B cell (primary cell): ENCODE results near the gene PON3. TPM values are rescaled to one million over a fixed set of nuclear protein-coding genes. Genes with fewer than 3 reads are reported as not detected.

Experiments used
- ATAC-seq: fragments of 200-7000 bp; cut with Tn5 transposase; one replicate; pipeline ENCODE4 v1.10.0; 2021; ENCODE audit warnings: low read depth, mild to moderate bottlenecking, moderate number of reproducible peaks, moderate library complexity
- CTCF ChIA-PET: fragments of 350-600 bp; sonication (Branson Sonifier 250); formaldehyde crosslinking; loops from one replicate; lab custom pipeline; 2021; ENCODE audit warnings: antibody characterized with exemption, inconsistent platforms; lab: Charles Lee
- POLR2A ChIA-PET: fragments of 350-600 bp; sonication (Branson Sonifier 250); formaldehyde crosslinking; loops from one replicate; lab custom pipeline; 2021; ENCODE audit warnings: antibody characterized with exemption; lab: Charles Lee
- DNase-seq: peaks from one replicate; pipeline ENCODE4 v3.0.0; 2013
- H2AFZ ChIP-seq: 2 replicates; pipeline ENCODE4 v1.6.1; 2012; ENCODE audit warnings: mild to moderate bottlenecking, low read depth, low read length; ENCODE audit not compliant: insufficient read depth, poor library complexity, severe bottlenecking
- H3K27ac ChIP-seq, 2 donors: 1 replicate in 1 of 2; 2 replicates in 1 of 2; pipeline ENCODE4 v1.5.1; 2012 to 2013; ENCODE audit warnings: low read length in 2 of 2, mild to moderate bottlenecking in 2 of 2, moderate library complexity in 1 of 2
- H3K27me3 ChIP-seq, 4 experiments: fragments of 200-600 bp in 1 of 4; sonication (generic) in 1 of 4; replicated peaks in 1 of 4; 1 replicate in 2 of 4; 2 replicates in 2 of 4; pipeline versions ENCODE4 v1.6.1 to v1.7.0; 2013 to 2016; ENCODE audit warnings: low read length in 3 of 4, mild to moderate bottlenecking in 2 of 4, mixed read lengths in 1 of 4, moderate library complexity in 1 of 4; ENCODE audit not compliant: insufficient read depth in 4 of 4, control insufficient read depth in 3 of 4; ENCODE audit errors: control extremely low read depth in 1 of 4
- H3K36me3 ChIP-seq, 2 experiments: replicated peaks in 1 of 2; 1 replicate in 1 of 2; 2 replicates in 1 of 2; pipeline versions ENCODE4 v1.6.1 to v1.7.1; 2013; ENCODE audit warnings: low read length in 1 of 2; ENCODE audit not compliant: insufficient read depth in 2 of 2, control insufficient read depth in 1 of 2; ENCODE audit errors: control extremely low read depth in 1 of 2, extremely low read depth in 1 of 2
- H3K4me1 ChIP-seq, 2 donors: fragments of 200-600 bp in 1 of 2; sonication (generic) in 1 of 2; 1 replicate in 1 of 2; 2 replicates in 1 of 2; pipeline versions ENCODE4 v1.5.1 to v1.6.1; 2013 to 2017; ENCODE audit warnings: low read length in 2 of 2; ENCODE audit not compliant: control insufficient read depth in 2 of 2, insufficient read depth in 2 of 2
- H3K4me2 ChIP-seq: replicated peaks from 2 replicates; pipeline ENCODE3; 2012; ENCODE audit warnings: mild to moderate bottlenecking, low read depth, low read length; ENCODE audit not compliant: poor library complexity, severe bottlenecking
- H3K4me3 ChIP-seq, 5 experiments: fragments of 200-600 bp in 1 of 5; sonication (generic) in 1 of 5; 1 replicate in 3 of 5; 2 replicates in 2 of 5; pipeline versions ENCODE4 v1.5.1 to v1.7.0; 2011 to 2016; ENCODE audit warnings: low read length in 4 of 5, mild to moderate bottlenecking in 4 of 5, low read depth in 2 of 5, control low read depth in 1 of 5, moderate library complexity in 1 of 5; ENCODE audit not compliant: insufficient read depth in 1 of 5; ENCODE audit errors: control extremely low read depth in 1 of 5, extremely low read depth in 1 of 5
- H3K79me2 ChIP-seq: fragments of 200-600 bp; sonication (generic); one replicate; pipeline ENCODE4 v1.6.0; 2016; ENCODE audit warnings: low read length; ENCODE audit not compliant: control insufficient read depth, insufficient read depth
- H3K9ac ChIP-seq: fragments of 200-600 bp; sonication (generic); 2 replicates; pipeline ENCODE4 v1.6.1; 2017; ENCODE audit warnings: mild to moderate bottlenecking, low read length, moderate library complexity
- H3K9me3 ChIP-seq, 3 donors: one replicate each; pipeline versions ENCODE4 v1.6.1 to v1.7.1; 2013; ENCODE audit warnings: low read length in 2 of 3; ENCODE audit not compliant: control insufficient read depth in 2 of 3, insufficient read depth in 1 of 3; ENCODE audit errors: control extremely low read depth in 1 of 3
- H4K20me1 ChIP-seq: 2 replicates; pipeline ENCODE4 v1.6.0; 2012; ENCODE audit warnings: mild to moderate bottlenecking, low read length; ENCODE audit not compliant: insufficient read depth, control insufficient read depth, poor library complexity, severe bottlenecking
- H3K27ac Mint-ChIP-seq: one replicate; pipeline ENCODE4 v1.8.0; 2021; ENCODE audit warnings: mixed read lengths
- H3K27me3 Mint-ChIP-seq: one replicate; pipeline ENCODE4 v1.8.0; 2021; ENCODE audit warnings: mixed read lengths
- H3K4me1 Mint-ChIP-seq: one replicate; pipeline ENCODE4 v1.8.0; 2021; ENCODE audit warnings: mixed read lengths
- H3K4me3 Mint-ChIP-seq: one replicate; pipeline ENCODE4 v1.8.0; 2021; ENCODE audit warnings: mixed read lengths
- H3K9me3 Mint-ChIP-seq: one replicate; pipeline ENCODE4 v1.8.0; 2022; ENCODE audit warnings: mixed read lengths; ENCODE audit not compliant: insufficient read depth
- CTCF ChIP-seq: fragments of 200-600 bp; IDR thresholded peaks from one replicate; pipeline ENCODE4 v1.8.0; 2022; ENCODE audit warnings: antibody characterized with exemption, mild to moderate bottlenecking
- EZH2 ChIP-seq: IDR thresholded peaks from 2 replicates; pipeline ENCODE4 v1.6.1; 2012; ENCODE audit warnings: borderline replicate concordance, low read depth, mild to moderate bottlenecking, moderate library complexity, low read length; ENCODE audit not compliant: insufficient read depth, poor library complexity, severe bottlenecking
- WGBS: methylation state at CpG from one replicate; pipeline ENCODE4 v1.1.5; 2013; ENCODE audit warnings: missing lambda C conversion rate; ENCODE audit not compliant: insufficient coverage; 5-methylcytosine and 5-hydroxymethylcytosine counted together
- intact Hi-C: fragments of 100-400 bp; cut with micrococcal nuclease; formaldehyde crosslinking; loops from one replicate; pipeline ENCODE4 v1.10.0; 2022
- polyA plus RNA-seq: library from polyadenylated mRNA; depleted of rRNA; stranded (reverse); fragments of >200 nt; gene quantifications from 2 replicates; pipeline ENCODE4 v1.2.3, GENCODE V29; 2012
- total RNA-seq, 2 donors: library from RNA; stranded (reverse); fragments of 120-200 nt in 1 of 2; gene quantifications; 1 replicate in 1 of 2; 2 replicates in 1 of 2; pipeline versions ENCODE4 v1.2.3 to v1.2.4, GENCODE V29; 2013 to 2022

The PON3 gene
- total and polyA plus RNA-seq, 2 donors (not counting 1 experiment from before 2014, with no cell fraction given): not detected

DNA sequence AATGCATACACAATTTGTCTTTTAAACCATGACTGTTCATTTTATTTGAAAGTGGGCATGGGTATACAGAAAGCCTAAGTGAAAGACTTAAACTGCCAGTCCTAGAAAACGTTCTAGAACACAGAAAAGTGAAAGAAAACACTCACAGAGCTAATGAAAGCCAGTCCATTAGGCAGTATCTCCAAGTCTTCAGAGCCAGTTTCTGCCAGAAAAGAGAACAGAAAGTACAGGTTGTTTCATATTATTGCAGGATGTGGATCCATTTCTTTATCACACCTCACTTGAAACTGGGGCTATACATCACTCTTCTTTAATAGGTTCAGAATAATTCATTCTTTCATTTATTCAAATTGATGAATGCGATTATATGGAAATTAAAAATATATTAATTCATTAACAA lies 79.6 kb downstream of the PON3 start:
- TF ChIP-seq CTCF: no peak
- TF ChIP-seq EZH2: no peak
- Histone ChIP-seq H3K9me3 (no peaks in the 10 kb centered on the region), H3K4me3 (no peak overlapping the region), H3K27me3 (no peaks in the 10 kb centered on the region), H3K4me2 (no peak overlapping the region), H3K36me3 (no peaks in the 10 kb centered on the region), H3K27ac (no peak overlapping the region), H3K9ac (no peak overlapping the region), H3K4me1 (no peaks in the 10 kb centered on the region), H3K79me2 (no peaks in the 10 kb centered on the region), H4K20me1 (no peaks in the 10 kb centered on the region), H2AFZ (no peak overlapping the region)
- POLR2A ChIA-PET: no interaction called here
- no peak overlapping the region for H3K27ac Mint-ChIP-seq
- H3K4me1 Mint-ChIP-seq: no peaks in the 10 kb centered on the region
- DNase-seq (no peak), ATAC-seq (no peak)
- H3K27me3 Mint-ChIP-seq: peaks cover 4% of the 10 kb centered on the region
- H3K4me3 Mint-ChIP-seq: no peak overlapping the region
- H3K9me3 Mint-ChIP-seq: no peaks in the 10 kb centered on the region
- CTCF ChIA-PET: no interaction called here
- intact Hi-C loops: no loop called here
- WGBS: no CpG with 5 or more reads among the region's 2 CpGs

GRCh38 chr7:95312561-95312960 lies 83.6 kb downstream of the PON3 start:
- no peaks in the 10 kb centered on the region for H3K36me3 ChIP-seq
- H3K4me3 Mint-ChIP-seq: no peak overlapping the region
- no peak for DNase-seq
- no peaks in the 10 kb centered on the region for H3K4me1 ChIP-seq
- H3K27me3 Mint-ChIP-seq: peaks cover 8% of the 10 kb centered on the region
- no peaks in the 10 kb centered on the region for H3K4me1 Mint-ChIP-seq
- ATAC-seq: no peak
- no peak overlapping the region for H3K4me2 ChIP-seq
- H3K9me3 Mint-ChIP-seq: no peaks in the 10 kb centered on the region
- no peaks in the 10 kb centered on the region for H3K9me3 ChIP-seq
- no peak overlapping the region for H2AFZ ChIP-seq
- POLR2A ChIA-PET: no interaction called here
- CTCF ChIA-PET: no interaction called here
- no peak for TF ChIP-seq EZH2
- TF ChIP-seq CTCF: no peak
- no peaks in the 10 kb centered on the region for H4K20me1 ChIP-seq
- no peaks in the 10 kb centered on the region for H3K79me2 ChIP-seq
- H3K27ac Mint-ChIP-seq: no peak overlapping the region
- no peak overlapping the region for H3K4me3 ChIP-seq
- 100% methylated on average over 4 of the region's 4 CpGs for WGBS
- peaks cover 0 to 3% (median 0%) of the 10 kb centered on the region in 4 experiments for H3K27me3 ChIP-seq
- H3K9ac ChIP-seq: no peak overlapping the region
- no peak overlapping the region for H3K27ac ChIP-seq
- intact Hi-C loops: no loop called here
